Uterus (tissue), 2 donors: ENCODE measurements around the gene SLC25A25.

Experiments
- POLR2A ChIP-seq, 2 donors: fragments of 450-650 bp; IDR thresholded peaks; one replicate each; pipeline ENCODE4 v1.6.1; 2016; ENCODE audit warnings: antibody characterized with exemption in 2 of 2, mild to moderate bottlenecking in 1 of 2, moderate library complexity in 1 of 2
- TF ChIP-seq, protein P1 (sequence below), 4 experiments: fragments of 200-600 bp in 2 of 4; fragments of 450-650 bp in 2 of 4; sonication (generic) in 2 of 4; IDR thresholded peaks; one replicate each; pipeline ENCODE4 v1.5.1; 2016 to 2019; ENCODE audit warnings: antibody characterized with exemption in 4 of 4, mild to moderate bottlenecking in 2 of 4, moderate library complexity in 1 of 4

DNA sequence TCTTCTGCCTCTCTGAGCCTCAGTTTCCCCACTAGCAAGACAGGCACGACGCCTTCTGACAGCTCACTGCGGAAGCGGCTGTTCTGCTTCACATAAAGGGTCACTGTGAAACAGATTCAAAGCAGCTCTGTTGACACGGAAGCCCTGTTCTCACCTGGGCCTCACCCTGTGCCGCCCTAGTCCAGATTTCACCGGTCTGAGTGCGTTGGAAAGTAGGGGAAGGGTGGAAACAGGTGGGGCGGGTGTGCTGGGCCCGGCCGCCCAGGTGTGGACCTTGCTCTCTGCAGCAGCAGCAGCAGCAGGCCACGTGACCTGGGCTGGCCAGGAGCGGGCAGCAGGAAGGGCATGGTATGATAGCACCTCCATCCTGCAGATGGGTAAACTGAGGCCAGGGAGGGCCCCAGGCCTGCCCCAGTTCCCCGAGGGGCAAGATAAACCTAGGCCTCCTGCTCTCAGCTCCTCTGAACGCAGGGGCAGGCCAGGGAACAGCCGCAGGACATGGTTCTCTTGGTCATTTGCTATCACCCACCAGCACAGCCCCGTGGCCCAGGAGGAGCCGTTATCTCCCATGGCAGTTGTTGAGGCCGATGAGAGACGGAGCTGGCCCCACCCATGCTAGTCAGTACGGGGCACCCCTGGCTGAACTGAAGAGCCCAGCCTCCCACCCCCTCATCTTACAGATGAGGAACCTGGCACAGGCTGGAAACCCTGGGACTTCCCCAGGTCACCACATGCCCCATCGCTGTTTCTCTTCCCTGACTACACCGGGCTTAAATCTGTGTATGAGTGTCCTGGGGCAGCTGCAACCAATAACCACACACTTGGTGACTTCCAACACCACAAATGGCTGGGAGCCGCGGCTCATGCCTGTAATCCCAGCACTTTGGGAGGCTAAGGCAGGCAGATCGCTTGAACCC lies 47.4 kb downstream of the SLC25A25 start:
- TF ChIP-seq, protein P1, sequence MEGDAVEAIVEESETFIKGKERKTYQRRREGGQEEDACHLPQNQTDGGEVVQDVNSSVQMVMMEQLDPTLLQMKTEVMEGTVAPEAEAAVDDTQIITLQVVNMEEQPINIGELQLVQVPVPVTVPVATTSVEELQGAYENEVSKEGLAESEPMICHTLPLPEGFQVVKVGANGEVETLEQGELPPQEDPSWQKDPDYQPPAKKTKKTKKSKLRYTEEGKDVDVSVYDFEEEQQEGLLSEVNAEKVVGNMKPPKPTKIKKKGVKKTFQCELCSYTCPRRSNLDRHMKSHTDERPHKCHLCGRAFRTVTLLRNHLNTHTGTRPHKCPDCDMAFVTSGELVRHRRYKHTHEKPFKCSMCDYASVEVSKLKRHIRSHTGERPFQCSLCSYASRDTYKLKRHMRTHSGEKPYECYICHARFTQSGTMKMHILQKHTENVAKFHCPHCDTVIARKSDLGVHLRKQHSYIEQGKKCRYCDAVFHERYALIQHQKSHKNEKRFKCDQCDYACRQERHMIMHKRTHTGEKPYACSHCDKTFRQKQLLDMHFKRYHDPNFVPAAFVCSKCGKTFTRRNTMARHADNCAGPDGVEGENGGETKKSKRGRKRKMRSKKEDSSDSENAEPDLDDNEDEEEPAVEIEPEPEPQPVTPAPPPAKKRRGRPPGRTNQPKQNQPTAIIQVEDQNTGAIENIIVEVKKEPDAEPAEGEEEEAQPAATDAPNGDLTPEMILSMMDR (IDR thresholded peaks at IDR 0.05): no peak
- TF ChIP-seq POLR2A (IDR thresholded peaks at IDR 0.05): no peak
